Adrenal gland (tissue), 5 donors: ENCODE data around the gene ABLIM1.

Experiments used
- CTCF ChIP-seq, 6 experiments: fragments of 450-650 bp in 4 of 6; fragments of 200-600 bp in 2 of 6; sonication (generic) in 1 of 6; IDR thresholded peaks; 1 replicate in 5 of 6; 2 replicates in 1 of 6; pipeline versions ENCODE4 v1.5.1 to v1.8.0; 2016 to 2021; ENCODE audit warnings: antibody characterized with exemption in 6 of 6, mild to moderate bottlenecking in 2 of 6, moderate library complexity in 1 of 6
- POLR2A ChIP-seq, 2 donors: fragments of 450-650 bp; IDR thresholded peaks; one replicate each; pipeline ENCODE4 v1.6.1; 2017; ENCODE audit warnings: antibody characterized with exemption in 2 of 2, mild to moderate bottlenecking in 2 of 2, moderate library complexity in 1 of 2
- donor health status: DM: no; HTN: no; CAD: no.

- TF ChIP-seq CTCF (IDR thresholded peaks at IDR 0.05) (no peak), POLR2A (IDR thresholded peaks at IDR 0.05) (no peak)
Observed at GRCh38 chr10:114418109-114418508, 240.0 kb downstream of the ABLIM1 start.
